HCT116 (cell line): Measurements from ENCODE around the gene SMARCAL1. TPM values are rescaled to one million over a fixed set of nuclear protein-coding genes. Genes with fewer than 3 reads are reported as not detected.

ENCODE experiments used
- ATAC-seq: fragments of 200-7000 bp; cut with Tn5 transposase; 2 replicates; pipeline ENCODE4 v1.9.1; 2020; ENCODE audit warnings: mild to moderate bottlenecking, moderate library complexity
- BruUV-seq: library from RNA; stranded (reverse); fragments of 400-500 nt; replicated peaks from 2 replicates; lab custom pipeline; 2021; lab: Mats Ljungman, UMichigan
- CTCF ChIA-PET: fragments of 300-600 bp; sonication (Branson Sonifier 250); formaldehyde crosslinking; loops from one replicate; lab custom pipeline; 2021; ENCODE audit warnings: antibody characterized with exemption; lab: Charles Lee
- POLR2A ChIA-PET: fragments of 300-600, 350-600 bp; sonication (Branson Sonifier 250); formaldehyde crosslinking; loops from one replicate; lab custom pipeline; 2021; ENCODE audit warnings: antibody characterized with exemption; lab: Charles Lee
- RAD21 ChIA-PET, 2 experiments: fragments of 300-600 bp; sonication (Branson Sonifier 250); formaldehyde crosslinking; loops; one replicate each; lab custom pipeline; 2023; ENCODE audit warnings: low total read pairs in 2 of 2; ENCODE audit not compliant: uncharacterized antibody in 2 of 2, unreplicated experiment in 2 of 2, low non-redundant PET in 1 of 2; lab: Charles Lee
- DNase-seq: peaks from one replicate; pipeline ENCODE4 v3.0.0-alpha.2; 2010; ENCODE audit warnings: low read depth, low spot score
- H2AFZ ChIP-seq: fragments of 200-600 bp; shearing (Covaris generic), sonication (generic); 2 replicates; pipeline ENCODE4 v1.6.1; 2017; ENCODE audit warnings: low read depth, mixed run types, mixed read lengths, antibody characterized with exemption, low read length; ENCODE audit not compliant: poor library complexity, severe bottlenecking
- H3K27ac ChIP-seq: 2 replicates; pipeline ENCODE4 v1.5.1; 2012; ENCODE audit warnings: low read depth, low read length
- H3K27me3 ChIP-seq: fragments of 200-600 bp; sonication (generic); 2 replicates; pipeline ENCODE4 v1.6.1; 2016; ENCODE audit warnings: mixed run types, low read length, mixed read lengths; ENCODE audit not compliant: insufficient read depth
- H3K36me3 ChIP-seq, 2 experiments: fragments of 200-500 bp in 1 of 2; fragments of 200-600 bp in 1 of 2; sonication (Bioruptor generic) in 1 of 2; sonication (generic) in 1 of 2; 2 replicates each; pipeline versions ENCODE4 v1.5.1 to v1.6.1; 2014 to 2016; ENCODE audit warnings: low read length in 2 of 2, inconsistent platforms in 1 of 2, mixed read lengths in 1 of 2, mixed run types in 1 of 2; ENCODE audit not compliant: insufficient read depth in 2 of 2, control insufficient read depth in 1 of 2
- H3K4me1 ChIP-seq, 2 experiments: fragments of 200-600 bp in 1 of 2; sonication (generic) in 1 of 2; 2 replicates each; pipeline versions ENCODE4 v1.5.1 to v1.6.1; 2012 to 2017; ENCODE audit warnings: low read length in 2 of 2, inconsistent platforms in 1 of 2, mild to moderate bottlenecking in 1 of 2, mixed read lengths in 1 of 2, mixed run types in 1 of 2, moderate library complexity in 1 of 2; ENCODE audit not compliant: insufficient read depth in 2 of 2, control insufficient read depth in 1 of 2
- H3K4me2 ChIP-seq: fragments of 200-600 bp; sonication (generic); 2 replicates; pipeline ENCODE4 v1.6.1; 2017; ENCODE audit warnings: mixed run types, low read length, mixed read lengths
- H3K4me3 ChIP-seq, 2 experiments: fragments of 200-600 bp in 1 of 2; sonication (generic) in 1 of 2; replicated peaks in 1 of 2; 2 replicates each; pipeline ENCODE4 v1.5.1; 2011 to 2016; ENCODE audit warnings: low read length in 2 of 2, control low read depth in 1 of 2, low read depth in 1 of 2, mild to moderate bottlenecking in 1 of 2, mixed read lengths in 1 of 2, mixed run types in 1 of 2
- H3K79me2 ChIP-seq: fragments of 200-600 bp; sonication (generic); 2 replicates; pipeline ENCODE4 v1.6.1; 2017; ENCODE audit warnings: mild to moderate bottlenecking, mixed run types, low read length, moderate library complexity, mixed read lengths; ENCODE audit not compliant: insufficient read depth
- H3K9ac ChIP-seq: fragments of 200-600 bp; sonication (generic); 2 replicates; pipeline ENCODE4 v1.6.1; 2016; ENCODE audit warnings: low read length, mixed read lengths
- H3K9me2 ChIP-seq: fragments of 200-600 bp; sonication (generic), shearing (Covaris generic); 2 replicates; pipeline ENCODE4 v1.6.1; 2017; ENCODE audit warnings: mixed run types, mild to moderate bottlenecking, moderate library complexity; ENCODE audit not compliant: insufficient read depth
- H3K9me3 ChIP-seq, 2 experiments: fragments of 200-500 bp in 1 of 2; fragments of 200-600 bp in 1 of 2; sonication (Bioruptor generic) in 1 of 2; sonication (generic) in 1 of 2; 2 replicates each; pipeline ENCODE4 v1.6.1; 2014 to 2017; ENCODE audit warnings: low read length in 2 of 2, mixed read lengths in 2 of 2, inconsistent platforms in 1 of 2, low read depth in 1 of 2, mild to moderate bottlenecking in 1 of 2, mixed run types in 1 of 2, moderate library complexity in 1 of 2; ENCODE audit not compliant: control insufficient read depth in 1 of 2, insufficient read depth in 1 of 2
- H4K20me1 ChIP-seq: fragments of 200-600 bp; sonication (generic), shearing (Covaris generic); 2 replicates; pipeline ENCODE4 v1.6.1; 2017; ENCODE audit warnings: mixed run types, mild to moderate bottlenecking, moderate library complexity; ENCODE audit not compliant: insufficient read depth
- ATF3 ChIP-seq: IDR thresholded peaks from 2 replicates; pipeline ENCODE4 v1.6.1; 2012
- CBX3 ChIP-seq: IDR thresholded peaks from 2 replicates; pipeline ENCODE4 v1.6.1; 2012; ENCODE audit warnings: low read depth
- CEBPB ChIP-seq: IDR thresholded peaks from 2 replicates; pipeline ENCODE4 v1.6.1; 2012; ENCODE audit warnings: low read depth
- ELF1 ChIP-seq: IDR thresholded peaks from 2 replicates; pipeline ENCODE4 v1.6.1; 2012; ENCODE audit warnings: low read depth, borderline replicate concordance
- EZH2phosphoT487 ChIP-seq: fragments of 200-600 bp; IDR thresholded peaks from 2 replicates; pipeline ENCODE4 v1.6.1; 2018; ENCODE audit warnings: antibody characterized with exemption, borderline replicate concordance
- FOSL1 ChIP-seq: IDR thresholded peaks from 2 replicates; pipeline ENCODE4 v1.6.1; 2012; ENCODE audit warnings: low read depth
- JUND ChIP-seq: IDR thresholded peaks from 2 replicates; pipeline ENCODE4 v1.6.1; 2012
- POLR2AphosphoS5 ChIP-seq: IDR thresholded peaks from 2 replicates; pipeline ENCODE4 v1.6.1; 2011; ENCODE audit warnings: mild to moderate bottlenecking, low read depth, low read length, moderate library complexity
- REST ChIP-seq: IDR thresholded peaks from 2 replicates; pipeline ENCODE4 v1.6.1; 2012; ENCODE audit warnings: low read depth
- SP1 ChIP-seq: IDR thresholded peaks from 2 replicates; pipeline ENCODE4 v1.6.1; 2012; ENCODE audit warnings: low read depth
- TCF7L2 ChIP-seq: IDR thresholded peaks from 2 replicates; pipeline ENCODE4 v1.7.0; 2011; ENCODE audit warnings: borderline replicate concordance, inconsistent platforms; ENCODE audit not compliant: insufficient read depth, insufficient read length; ENCODE audit errors: extremely low read depth
- intact Hi-C: fragments of 100-400 bp; cut with micrococcal nuclease; formaldehyde crosslinking; loops from 2 replicates; pipeline ENCODE4 v1.10.0; 2022
- total RNA-seq: library from RNA; stranded (reverse); gene quantifications from one replicate; pipeline ENCODE4 v1.2.1, GENCODE V29; 2021; ENCODE audit not compliant: unreplicated experiment

Gene SMARCAL1
- total RNA-seq, 1 experiment from 2014 or later = 18.0 TPM

GRCh38 chr2:216498379-216499352, 86.4 kb downstream of the SMARCAL1 start, which contains the start of gene RPL37A (continued):
- TF ChIP-seq TCF7L2 (no peak), EZH2phosphoT487 (no peak), POLR2AphosphoS5 (peak; percentile 100), ATF3 (no peak), ELF1 (peak; percentile 45; the same call in 1 of the 2 replicates), JUND (no peak)

- H3K27me3 ChIP-seq = no peaks in the 10 kb centered on the region
- ChIA-PET CTCF (no interaction called here), RAD21 (no interaction called here)
- ATAC-seq = no peak
- H2AFZ ChIP-seq = no peak overlapping the region
- no peaks in the 10 kb centered on the region for H3K9me3 ChIP-seq
- TF ChIP-seq REST (no peak), CBX3 (no peak), POLR2AphosphoS5 (peak; percentile 10; the same call in 1 of the 2 replicates), JUND (no peak), EZH2phosphoT487 (no peak), SP1 (no peak), FOSL1 (no peak), CEBPB (no peak)
- TF ChIP-seq, all 23 proteins: peak for 1
- POLR2A ChIA-PET = no interaction called here
- Histone ChIP-seq H3K9me2 (no peaks in the 10 kb centered on the region), H3K27ac (peak overlapping the region; percentile 87), H3K9ac (peak overlapping the region; percentile 95), H3K4me3 (peak overlapping the region; percentile 86 to 98), H4K20me1 (peaks cover 44% of the 10 kb centered on the region; the same call in 1 of the 2 replicates), H3K4me2 (peak overlapping the region; percentile 82), H3K4me1 (peaks cover 4 to 29% of the 10 kb centered on the region in 2 experiments; a peak in 3 of 4 replicates), H3K36me3 (peaks cover 53 to 57% of the 10 kb centered on the region in 2 experiments), H3K79me2 (peaks cover 66% of the 10 kb centered on the region)
- DNase-seq = no peak
- intact Hi-C loops = loop anchor here (5.0 kb wide), 2 partner anchors 87 to 387 kb away; partner anchors contain the start of gene SMARCAL1
- no TSS peak for BruUV-seq
These were observed 87.4 kb downstream of the SMARCAL1 start for GRCh38 chr2:216499641-216500218.
